HCT116 (cell line): ENCODE results near the gene SLC5A6.

Source experiments
- CTCF ChIP-seq, 3 experiments: fragments of 200-600 bp in 1 of 3; sonication (generic) in 1 of 3; IDR thresholded peaks in 2 of 3; conservative IDR thresholded peaks in 1 of 3; 2 replicates each; pipeline ENCODE4 v1.5.1; 2012 to 2017; ENCODE audit warnings: low read depth in 2 of 3, low read length in 2 of 3, antibody characterized with exemption in 1 of 3, borderline replicate concordance in 1 of 3, control low read depth in 1 of 3, mild to moderate bottlenecking in 1 of 3, mixed read lengths in 1 of 3, mixed run types in 1 of 3, moderate library complexity in 1 of 3; ENCODE audit not compliant: insufficient read depth in 1 of 3
- POLR2AphosphoS5 ChIP-seq: IDR thresholded peaks from 2 replicates; pipeline ENCODE4 v1.6.1; 2011; ENCODE audit warnings: mild to moderate bottlenecking, low read depth, low read length, moderate library complexity
- TF ChIP-seq, protein P1 (sequence below): IDR thresholded peaks from 2 replicates; pipeline ENCODE4 v1.6.1; 2012

- TF ChIP-seq CTCF (IDR thresholded peaks at IDR 0.05 in 2 of 3, conservative IDR thresholded peaks at IDR 0.05 in 1 of 3; ENCODE audit: borderline replicate concordance in 1 of 3, insufficient read depth in 1 of 3, low read depth in 2 of 3, low read length in 2 of 3) (no peak), POLR2AphosphoS5 (no peak)
- TF ChIP-seq, protein P1, sequence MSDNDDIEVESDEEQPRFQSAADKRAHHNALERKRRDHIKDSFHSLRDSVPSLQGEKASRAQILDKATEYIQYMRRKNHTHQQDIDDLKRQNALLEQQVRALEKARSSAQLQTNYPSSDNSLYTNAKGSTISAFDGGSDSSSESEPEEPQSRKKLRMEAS = no peak
These were observed 10.4 kb downstream of the SLC5A6 start for GRCh38 chr2:27201675-27202074.
